ENCODE results near the gene ALPI. TPM values are rescaled to one million over a fixed set of nuclear protein-coding genes. Genes with fewer than 3 reads are reported as not detected.
"Not testable (repeated sequence)": the region's sequence is repeated elsewhere in the genome, so short reads cannot be mapped to it uniquely, and the experiment has no call there.

Gene ALPI
- total and polyA plus RNA-seq, 2 donors (not counting 3 experiments of a cell fraction or from before 2014, with no cell fraction given): not detected

DNA sequence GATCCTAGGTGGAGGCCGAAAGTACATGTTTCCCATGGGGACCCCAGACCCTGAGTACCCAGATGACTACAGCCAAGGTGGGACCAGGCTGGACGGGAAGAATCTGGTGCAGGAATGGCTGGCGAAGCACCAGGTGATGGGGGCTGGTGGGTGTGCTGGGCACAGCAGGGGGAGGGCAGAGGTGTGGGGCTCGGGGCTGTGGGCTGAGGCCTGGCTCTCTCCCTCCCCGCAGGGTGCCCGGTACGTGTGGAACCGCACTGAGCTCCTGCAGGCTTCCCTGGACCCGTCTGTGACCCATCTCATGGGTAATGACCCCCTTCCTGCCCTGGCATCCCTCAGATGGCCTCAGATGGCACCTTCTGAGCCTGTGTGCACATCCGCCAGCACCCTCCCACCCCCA, 47.7 kb upstream of the ALPI start:
- BruUV-seq (replicated peaks); H3K79me2 ChIP-seq (ENCODE audit: control insufficient read depth, insufficient read depth, low read length); dilution Hi-C loops (cut with MboI; ENCODE audit: extremely low pct_ligation_motif_present, low sequenced_read_pairs); DNase-seq (ENCODE audit: low read depth, low spot score); H3K9me1 ChIP-seq (replicated peaks; ENCODE audit: control insufficient read depth, extremely low read depth, insufficient read depth, low read length); intact Hi-C loops (cut with micrococcal nuclease); H3K9ac ChIP-seq (replicated peaks; ENCODE audit: extremely low read depth, insufficient read depth, low read length); FAIRE-seq; H3K36me3 ChIP-seq (ENCODE audit: control insufficient read depth in 2 of 2, extremely low read depth in 1 of 2, insufficient read depth in 2 of 2, low read length in 2 of 2); POLR2A ChIA-PET; H2AFZ ChIP-seq (ENCODE audit: low read depth, low read length); CTCF ChIA-PET; H3K27ac ChIP-seq (ENCODE audit: insufficient read depth, low read depth, low read length); H4K20me1 ChIP-seq (replicated peaks; ENCODE audit: control insufficient read depth, extremely low read depth, insufficient read depth, low read length); H3K4me3 ChIP-seq (replicated peaks in 1 of 3; ENCODE audit: insufficient read depth in 1 of 3, low read depth in 1 of 3, low read length in 3 of 3); H3K4me1 ChIP-seq (ENCODE audit: control insufficient read depth, extremely low read depth, insufficient read depth, low read length); H3K4me2 ChIP-seq (ENCODE audit: insufficient read depth, low read length); H3K9me3 ChIP-seq (replicated peaks; ENCODE audit: control insufficient read depth, insufficient read depth, low read length): not testable (repeated sequence)
- peaks cover 10 to 18% of the 10 kb centered on the region in 2 experiments for H3K27me3 ChIP-seq (ENCODE audit: control insufficient read depth in 2 of 2, insufficient read depth in 2 of 2, low read length in 2 of 2)

DNA sequence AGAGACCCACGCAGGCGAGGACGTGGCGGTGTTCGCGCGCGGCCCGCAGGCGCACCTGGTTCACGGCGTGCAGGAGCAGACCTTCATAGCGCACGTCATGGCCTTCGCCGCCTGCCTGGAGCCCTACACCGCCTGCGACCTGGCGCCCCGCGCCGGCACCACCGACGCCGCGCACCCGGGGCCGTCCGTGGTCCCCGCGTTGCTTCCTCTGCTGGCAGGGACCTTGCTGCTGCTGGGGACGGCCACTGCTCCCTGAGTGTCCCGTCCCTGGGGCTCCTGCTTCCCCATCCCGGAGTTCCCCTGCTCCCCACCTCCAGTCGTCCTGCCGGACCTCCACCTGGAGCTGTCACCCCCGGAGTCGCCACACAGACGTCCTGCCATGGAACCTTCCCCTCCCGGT, 46.3 kb upstream of the ALPI start:
- FAIRE-seq; H3K9me1 ChIP-seq (replicated peaks; ENCODE audit: control insufficient read depth, extremely low read depth, insufficient read depth, low read length); H4K20me1 ChIP-seq (replicated peaks; ENCODE audit: control insufficient read depth, extremely low read depth, insufficient read depth, low read length); H3K4me1 ChIP-seq (ENCODE audit: control insufficient read depth, extremely low read depth, insufficient read depth, low read length); intact Hi-C loops (cut with micrococcal nuclease); H3K9ac ChIP-seq (replicated peaks; ENCODE audit: extremely low read depth, insufficient read depth, low read length); POLR2A ChIA-PET; H3K9me3 ChIP-seq (replicated peaks; ENCODE audit: control insufficient read depth, insufficient read depth, low read length); H3K79me2 ChIP-seq (ENCODE audit: control insufficient read depth, insufficient read depth, low read length); H3K4me3 ChIP-seq (replicated peaks in 1 of 3; ENCODE audit: insufficient read depth in 1 of 3, low read depth in 1 of 3, low read length in 3 of 3); BruUV-seq (replicated peaks); H3K27ac ChIP-seq (ENCODE audit: insufficient read depth, low read depth, low read length); H3K4me2 ChIP-seq (ENCODE audit: insufficient read depth, low read length); H3K36me3 ChIP-seq (ENCODE audit: control insufficient read depth in 2 of 2, extremely low read depth in 1 of 2, insufficient read depth in 2 of 2, low read length in 2 of 2); DNase-seq (ENCODE audit: low read depth, low spot score); dilution Hi-C loops (cut with MboI; ENCODE audit: extremely low pct_ligation_motif_present, low sequenced_read_pairs); H2AFZ ChIP-seq (ENCODE audit: low read depth, low read length); CTCF ChIA-PET: not testable (repeated sequence)
- H3K27me3 ChIP-seq (ENCODE audit: control insufficient read depth in 2 of 2, insufficient read depth in 2 of 2, low read length in 2 of 2): peaks cover 10 to 22% of the 10 kb centered on the region in 2 experiments

Measured in endothelial cell of umbilical vein (primary cell).